HEK293 (cell line): ENCODE data around the gene FASTK.

Source experiments
- CTCF ChIA-PET: fragments of 350-600 bp; formaldehyde crosslinking; extraction: SDS; loops from one replicate; lab custom pipeline; 2021; ENCODE audit warnings: antibody characterized with exemption; lab: Yijun Ruan, JAX
- POLR2A ChIA-PET: fragments of 300-600 bp; formaldehyde crosslinking; extraction: SDS; loops from one replicate; lab custom pipeline; 2020; ENCODE audit warnings: antibody characterized with exemption, inconsistent platforms; lab: Yijun Ruan, JAX
- H3K27ac ChIP-seq: fragments of 200-500 bp; sonication (Bioruptor generic); 2 replicates; pipeline ENCODE4 v1.5.1; 2014; ENCODE audit warnings: low read depth, low read length, control low read depth, inconsistent platforms; ENCODE audit errors: extremely low read depth
- H3K36me3 ChIP-seq, 2 experiments: fragments of 200-500 bp in 1 of 2; sonication (Bioruptor generic) in 1 of 2; 1 replicate in 1 of 2; 2 replicates in 1 of 2; pipeline ENCODE4 v1.5.1; 2014 to 2017; ENCODE audit warnings: inconsistent platforms in 2 of 2, low read length in 2 of 2; ENCODE audit not compliant: control insufficient read depth in 2 of 2, insufficient read depth in 1 of 2
- H3K4me1 ChIP-seq: fragments of 200-500 bp; sonication (Bioruptor generic); 2 replicates; pipeline ENCODE4 v1.5.1; 2014; ENCODE audit warnings: mild to moderate bottlenecking, low read length, inconsistent platforms; ENCODE audit not compliant: control insufficient read depth, insufficient read depth
- H3K4me3 ChIP-seq: 2 replicates; pipeline ENCODE4 v1.5.1; 2011; ENCODE audit warnings: low read depth, mild to moderate bottlenecking, control low read depth, low read length, moderate library complexity
- H3K9me3 ChIP-seq: fragments of 200-500 bp; sonication (Bioruptor generic); 2 replicates; pipeline ENCODE4 v1.5.1; 2014; ENCODE audit warnings: low read depth, low read length, inconsistent platforms; ENCODE audit not compliant: control insufficient read depth, insufficient read depth
- AEBP2 ChIP-seq: fragments of 450-650 bp; formaldehyde crosslinking; IDR thresholded peaks from 2 replicates; pipeline ENCODE4 v1.5.1; 2016; ENCODE audit warnings: missing biosample characterization, missing genetic modification characterization, borderline replicate concordance
- GLIS2 ChIP-seq: fragments of 450-650 bp; formaldehyde crosslinking; IDR thresholded peaks from 2 replicates; pipeline ENCODE4 v1.5.1; 2016; ENCODE audit warnings: missing biosample characterization, missing genetic modification characterization
- KLF1 ChIP-seq: fragments of 450-650 bp; formaldehyde crosslinking; IDR thresholded peaks from 2 replicates; pipeline ENCODE4 v1.5.1; 2016; ENCODE audit warnings: missing biosample characterization, missing genetic modification characterization
- PRDM4 ChIP-seq: fragments of 450-650 bp; formaldehyde crosslinking; IDR thresholded peaks from 2 replicates; pipeline ENCODE4 v1.5.1; 2017; ENCODE audit warnings: missing biosample characterization, missing genetic modification characterization
- ZBTB11 ChIP-seq: fragments of 450-650 bp; formaldehyde crosslinking; conservative IDR thresholded peaks from 2 replicates; pipeline ENCODE4 v1.5.1; 2016; ENCODE audit warnings: low read depth, missing biosample characterization, missing genetic modification characterization
- ZFP41 ChIP-seq: fragments of 450-650 bp; formaldehyde crosslinking; IDR thresholded peaks from 2 replicates; pipeline ENCODE4 v1.5.1; 2016; ENCODE audit warnings: missing biosample characterization, missing genetic modification characterization, borderline replicate concordance
- ZNF133 ChIP-seq: fragments of 450-650 bp; formaldehyde crosslinking; IDR thresholded peaks from 2 replicates; pipeline ENCODE4 v1.5.1; 2016; ENCODE audit warnings: missing biosample characterization, missing genetic modification characterization
- ZNF138 ChIP-seq: fragments of 450-650 bp; formaldehyde crosslinking; IDR thresholded peaks from 2 replicates; pipeline ENCODE4 v1.5.1; 2016; ENCODE audit warnings: missing biosample characterization, missing genetic modification characterization, borderline replicate concordance
- ZNF140 ChIP-seq: fragments of 450-650 bp; formaldehyde crosslinking; IDR thresholded peaks from 2 replicates; pipeline ENCODE4 v1.5.1; 2016; ENCODE audit warnings: missing biosample characterization, missing genetic modification characterization
- ZNF146 ChIP-seq: fragments of 450-650 bp; formaldehyde crosslinking; IDR thresholded peaks from 2 replicates; pipeline ENCODE4 v1.5.1; 2016; ENCODE audit warnings: missing biosample characterization, missing genetic modification characterization
- ZNF169 ChIP-seq: fragments of 450-650 bp; formaldehyde crosslinking; IDR thresholded peaks from 2 replicates; pipeline ENCODE4 v1.5.1; 2016; ENCODE audit warnings: missing biosample characterization, missing genetic modification characterization
- ZNF211 ChIP-seq: fragments of 450-650 bp; formaldehyde crosslinking; IDR thresholded peaks from 2 replicates; pipeline ENCODE4 v1.5.1; 2016; ENCODE audit warnings: low read depth, missing biosample characterization, missing genetic modification characterization
- ZNF23 ChIP-seq: fragments of 450-650 bp; formaldehyde crosslinking; IDR thresholded peaks from 2 replicates; pipeline ENCODE4 v1.5.1; 2016; ENCODE audit warnings: missing biosample characterization, missing genetic modification characterization, borderline replicate concordance
- ZNF398 ChIP-seq: fragments of 450-650 bp; formaldehyde crosslinking; IDR thresholded peaks from 2 replicates; pipeline ENCODE4 v1.5.1; 2017; ENCODE audit warnings: missing biosample characterization, missing genetic modification characterization
- ZNF423 ChIP-seq: fragments of 450-650 bp; formaldehyde crosslinking; IDR thresholded peaks from 2 replicates; pipeline ENCODE4 v1.5.1; 2016; ENCODE audit warnings: missing biosample characterization, missing genetic modification characterization
- ZNF501 ChIP-seq: fragments of 450-650 bp; formaldehyde crosslinking; IDR thresholded peaks from 2 replicates; pipeline ENCODE4 v1.5.1; 2016; ENCODE audit warnings: missing biosample characterization, missing genetic modification characterization
- ZNF521 ChIP-seq: fragments of 450-650 bp; formaldehyde crosslinking; IDR thresholded peaks from 2 replicates; pipeline ENCODE4 v1.5.1; 2017; ENCODE audit warnings: missing biosample characterization, mild to moderate bottlenecking, missing genetic modification characterization
- ZNF544 ChIP-seq: fragments of 450-650 bp; formaldehyde crosslinking; IDR thresholded peaks from 2 replicates; pipeline ENCODE4 v1.5.0; 2017; ENCODE audit warnings: missing biosample characterization, missing genetic modification characterization
- ZNF623 ChIP-seq: fragments of 450-650 bp; formaldehyde crosslinking; IDR thresholded peaks from 2 replicates; pipeline ENCODE4 v1.5.1; 2016; ENCODE audit warnings: missing biosample characterization, missing genetic modification characterization
- ZNF707 ChIP-seq: fragments of 450-650 bp; formaldehyde crosslinking; IDR thresholded peaks from 2 replicates; pipeline ENCODE4 v1.5.1; 2016; ENCODE audit warnings: missing biosample characterization, missing genetic modification characterization
- TF ChIP-seq, protein P1 (sequence below): sonication (generic); formaldehyde crosslinking; IDR thresholded peaks from 2 replicates; pipeline ENCODE4 v1.8.1; 2022; ENCODE audit warnings: mild to moderate bottlenecking, moderate library complexity, missing genetic modification reagents
- TF ChIP-seq, protein P2 (sequence below): fragments of 450-650 bp; formaldehyde crosslinking; IDR thresholded peaks from 2 replicates; pipeline ENCODE4 v1.5.1; 2016; ENCODE audit warnings: missing biosample characterization, missing genetic modification characterization

FASTK gene

DNA sequence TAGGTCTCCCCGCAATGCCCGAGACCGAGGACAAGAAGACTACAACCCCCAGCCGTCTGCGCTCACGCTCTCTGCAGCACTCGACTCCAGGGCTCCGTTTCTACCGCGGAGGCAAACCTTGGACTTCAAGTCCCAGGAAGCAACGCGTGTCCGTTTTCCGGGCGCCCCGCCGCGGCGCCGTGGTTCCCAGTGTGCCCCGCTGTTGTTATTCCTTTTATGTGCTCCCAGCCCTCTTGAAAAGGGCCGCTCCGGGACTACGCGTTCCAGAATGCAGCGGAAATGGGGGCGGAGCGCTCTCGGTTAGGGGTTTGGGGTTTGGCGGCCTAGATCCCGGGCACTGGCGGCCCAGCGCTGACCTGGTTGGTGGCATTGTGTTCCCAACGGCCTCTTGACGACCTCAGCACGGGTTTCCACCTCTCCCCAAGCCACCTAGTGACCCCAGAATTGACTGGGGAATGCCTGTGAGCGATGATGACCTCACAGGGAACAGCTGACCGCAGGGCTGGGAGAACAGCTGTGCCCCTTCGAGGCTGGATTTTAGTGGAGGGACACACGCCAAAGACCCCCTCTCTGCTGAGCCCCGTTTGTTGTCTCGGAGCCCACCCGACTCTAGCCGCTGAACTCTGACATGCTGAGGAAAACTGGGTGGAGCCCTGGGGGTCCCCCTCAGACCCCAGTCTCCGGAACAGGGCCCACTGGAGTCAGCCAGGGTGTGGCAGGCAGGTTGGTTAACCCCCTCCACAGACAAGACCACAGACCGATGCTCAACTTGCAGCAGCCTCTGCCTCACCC is 22.4 kb downstream of the FASTK start (continued):
- peak; percentile 54; the same call in 1 of the 2 replicates for TF ChIP-seq ZNF398 (tag by site-specific recombination)
- TF ChIP-seq ZFP41 (tag by site-specific recombination), result no peak
- TF ChIP-seq KLF1, result peak; percentile 34; the same call in 1 of the 2 replicates
- no peak for TF ChIP-seq ZNF707 (tag by site-specific recombination)
- TF ChIP-seq AEBP2, result no peak
- TF ChIP-seq, protein P1, sequence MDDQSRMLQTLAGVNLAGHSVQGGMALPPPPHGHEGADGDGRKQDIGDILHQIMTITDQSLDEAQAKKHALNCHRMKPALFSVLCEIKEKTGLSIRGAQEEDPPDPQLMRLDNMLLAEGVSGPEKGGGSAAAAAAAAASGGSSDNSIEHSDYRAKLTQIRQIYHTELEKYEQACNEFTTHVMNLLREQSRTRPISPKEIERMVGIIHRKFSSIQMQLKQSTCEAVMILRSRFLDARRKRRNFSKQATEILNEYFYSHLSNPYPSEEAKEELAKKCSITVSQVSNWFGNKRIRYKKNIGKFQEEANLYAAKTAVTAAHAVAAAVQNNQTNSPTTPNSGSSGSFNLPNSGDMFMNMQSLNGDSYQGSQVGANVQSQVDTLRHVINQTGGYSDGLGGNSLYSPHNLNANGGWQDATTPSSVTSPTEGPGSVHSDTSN (CRISPR knock-in tag), result no peak
- no peak for TF ChIP-seq ZNF211 (tag by site-specific recombination)
- TF ChIP-seq ZNF544 (tag by site-specific recombination), result no peak
- TF ChIP-seq ZNF140 (tag by site-specific recombination), result no peak
- TF ChIP-seq ZNF501 (tag by site-specific recombination), result peak; percentile 46; the same call in 1 of the 2 replicates
- TF ChIP-seq, protein P2, sequence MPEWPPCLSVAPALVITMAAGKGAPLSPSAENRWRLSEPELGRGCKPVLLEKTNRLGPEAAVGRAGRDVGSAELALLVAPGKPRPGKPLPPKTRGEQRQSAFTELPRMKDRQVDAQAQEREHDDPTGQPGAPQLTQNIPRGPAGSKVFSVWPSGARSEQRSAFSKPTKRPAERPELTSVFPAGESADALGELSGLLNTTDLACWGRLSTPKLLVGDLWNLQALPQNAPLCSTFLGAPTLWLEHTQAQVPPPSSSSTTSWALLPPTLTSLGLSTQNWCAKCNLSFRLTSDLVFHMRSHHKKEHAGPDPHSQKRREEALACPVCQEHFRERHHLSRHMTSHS (tag by site-specific recombination), result no peak
- no peak for TF ChIP-seq ZNF138 (tag by site-specific recombination)
- no peak for TF ChIP-seq ZNF169 (tag by site-specific recombination)
- TF ChIP-seq ZNF23 (tag by site-specific recombination), result no peak

DNA sequence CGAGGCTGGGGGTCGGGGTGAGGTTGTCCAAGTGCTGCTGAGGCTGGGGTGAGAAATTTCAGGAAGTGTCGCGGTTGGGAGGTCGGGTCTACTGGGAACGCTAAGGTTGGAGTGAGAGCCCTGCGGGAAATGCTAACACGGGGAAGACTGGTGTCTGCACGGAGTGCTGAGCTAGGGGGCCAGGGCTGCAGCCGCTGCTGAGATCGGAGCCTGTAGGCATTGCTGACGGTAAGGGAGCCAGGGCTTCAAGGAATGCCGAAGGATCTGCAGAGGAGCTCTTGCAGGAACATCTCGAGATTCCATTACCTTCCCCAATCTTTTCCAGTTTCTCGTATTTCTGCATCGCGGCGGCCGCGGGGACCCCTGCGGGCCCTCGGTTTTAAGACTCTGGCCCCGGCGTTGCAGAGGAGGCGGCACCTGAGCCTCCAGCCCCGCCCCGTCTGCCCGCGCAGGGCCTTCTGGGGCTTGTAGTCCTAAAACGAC is 23.1 kb downstream of the FASTK start, which contains the start of gene CDK5:
Gene CDK5, minus strand, starts transcription at position 392 of the 483 bp plus-strand sequence. Its CDS starts 49 bp downstream, at position 343.
- POLR2A ChIA-PET, result interaction anchor here (0.9 to 2.1 kb wide), 6 partner anchors 11 to 45 kb away, joined by 3 to 11 read pairs (median 6); partner anchors contain the start of genes ABCB8 and FASTK
- Histone ChIP-seq H3K9me3 (no peaks in the 10 kb centered on the region), H3K4me3 (peak within 1 kb of the TSS; percentile 67), H3K4me1 (no peaks in the 10 kb centered on the region; the same call in 1 of the 2 replicates), H3K36me3 (peaks cover 0 to 44% of the 10 kb centered on the region in 2 experiments; a peak in 1 of 3 replicates), H3K27ac (peak within 1 kb of the TSS; percentile 48)
- CTCF ChIA-PET, result interaction anchor here (0.6 to 1.9 kb wide), 2 partner anchors 45 to 158 kb away, joined by 3 to 4 read pairs; no protein-coding TSS in a partner anchor
- TF ChIP-seq ZNF146 (tag by site-specific recombination) (0 out of 2 replicates have a peak, but pooled peaks have one; percentile 8), ZNF133 (tag by site-specific recombination) (no peak), ZNF521 (no peak), AEBP2 (no peak), ZNF423 (no peak), ZNF623 (tag by site-specific recombination) (no peak), PRDM4 (no peak), GLIS2 (tag by site-specific recombination) (peak; percentile 85), ZBTB11 (tag by site-specific recombination) (peak; percentile 78; the same call in 1 of the 2 replicates)
